CD4-positive, alpha-beta T cell treated with Interleukin-15 for 1 hour (primary cell): Measurements from ENCODE around the gene TCAF1.
"Not testable (repeated sequence)": the region's sequence is repeated elsewhere in the genome, so short reads cannot be mapped to it uniquely, and the experiment has no call there.

Experiments
- DNase-seq: peaks from one replicate; pipeline ENCODE4 v3.0.0-alpha.2; 2020

TCAF1 gene

GRCh38 chr7:143850682-143851081, 51.3 kb downstream of the TCAF1 start:
- DNase-seq: no peak

- no peak for DNase-seq
Observed at GRCh38 chr7:143849785-143850479, 52.0 kb downstream of the TCAF1 start.

- no peak for DNase-seq
Observed at GRCh38 chr7:143848192-143848591, 53.8 kb downstream of the TCAF1 start.

- no peak for DNase-seq
Observed at GRCh38 chr7:143846692-143847091, 55.3 kb downstream of the TCAF1 start.

GRCh38 chr7:143841696-143842095, 60.3 kb downstream of the TCAF1 start:
- DNase-seq: not testable (repeated sequence)

GRCh38 chr7:143840062-143840461, 61.9 kb downstream of the TCAF1 start:
- DNase-seq: not testable (repeated sequence)

- DNase-seq: peak; percentile 90
Observed at GRCh38 chr7:143837223-143837622, 64.8 kb downstream of the TCAF1 start.

GRCh38 chr7:143836622-143837021, 65.4 kb downstream of the TCAF1 start:
- DNase-seq: peak; percentile 93

GRCh38 chr7:143836088-143836487, 65.9 kb downstream of the TCAF1 start:
- not testable (repeated sequence) for DNase-seq

GRCh38 chr7:143826578-143826977, 75.4 kb downstream of the TCAF1 start:
- not testable (repeated sequence) for DNase-seq

GRCh38 chr7:143824295-143825135, 77.5 kb downstream of the TCAF1 start:
- not testable (repeated sequence) for DNase-seq

- DNase-seq: not testable (repeated sequence)
Observed at GRCh38 chr7:143823634-143824294, 78.2 kb downstream of the TCAF1 start.

- DNase-seq: not testable (repeated sequence)
Observed at GRCh38 chr7:143821392-143822277, 80.3 kb downstream of the TCAF1 start.

- not testable (repeated sequence) for DNase-seq
Observed at GRCh38 chr7:143817873-143818272, 84.1 kb downstream of the TCAF1 start.

GRCh38 chr7:143816471-143817133, 85.4 kb downstream of the TCAF1 start:
- DNase-seq: not testable (repeated sequence)

GRCh38 chr7:143810639-143811038, 91.3 kb downstream of the TCAF1 start:
- DNase-seq: not testable (repeated sequence)

- DNase-seq: not testable (repeated sequence)
Observed at GRCh38 chr7:143806664-143807071, 95.3 kb downstream of the TCAF1 start.
